NCI-H2107 treated with DMSO at 0.1 percent for 48 hours (cell line): ENCODE data around the gene BAIAP3.

Source experiments
- DNase-seq: peaks from one replicate; lab custom pipeline; 2025; ENCODE audit not compliant: unreplicated experiment; lab: John Stamatoyannopoulos, UW

BAIAP3 gene

GRCh38 chr16:1366060-1366711 lies 32.7 kb downstream of the BAIAP3 start:
- DNase-seq = no peak

GRCh38 chr16:1366712-1367299 lies 33.4 kb downstream of the BAIAP3 start:
- DNase-seq = no peak

DNA sequence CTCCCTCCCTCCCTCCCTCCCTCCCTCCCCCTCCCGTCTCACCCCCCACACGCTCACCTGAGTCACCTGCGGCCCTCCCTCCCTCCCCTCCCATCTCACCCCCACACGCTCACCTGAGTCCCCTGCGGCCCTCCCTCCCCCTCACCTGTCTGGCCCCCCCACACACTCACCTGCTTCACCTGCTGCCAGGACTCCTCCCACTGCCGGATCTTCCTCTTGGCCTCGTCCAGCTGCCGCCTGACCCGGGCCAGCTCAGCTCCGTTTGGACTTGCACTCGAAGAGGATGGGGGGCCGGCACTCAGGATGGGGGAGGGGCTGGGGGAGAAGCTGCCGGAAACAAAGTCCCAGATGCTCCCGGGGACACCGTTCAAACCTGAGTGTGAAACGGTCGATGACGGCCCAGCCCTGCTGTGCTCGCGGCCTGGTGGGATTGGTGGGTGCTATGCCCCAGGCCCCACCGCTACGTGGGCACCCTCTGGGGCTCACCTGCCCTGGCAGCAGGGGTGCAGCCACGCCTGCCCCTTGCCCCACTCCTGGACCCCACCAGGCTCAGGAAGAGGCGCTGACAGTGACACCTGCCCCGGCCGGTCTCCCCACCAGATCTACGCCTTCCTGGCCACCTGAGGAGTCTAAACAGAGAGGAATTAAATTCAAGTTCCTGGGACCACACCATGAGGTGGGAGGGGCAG lies 34.2 kb downstream of the BAIAP3 start:
- no peak for DNase-seq

GRCh38 chr16:1371054-1371978 lies 37.9 kb downstream of the BAIAP3 start:
- no peak for DNase-seq

DNA sequence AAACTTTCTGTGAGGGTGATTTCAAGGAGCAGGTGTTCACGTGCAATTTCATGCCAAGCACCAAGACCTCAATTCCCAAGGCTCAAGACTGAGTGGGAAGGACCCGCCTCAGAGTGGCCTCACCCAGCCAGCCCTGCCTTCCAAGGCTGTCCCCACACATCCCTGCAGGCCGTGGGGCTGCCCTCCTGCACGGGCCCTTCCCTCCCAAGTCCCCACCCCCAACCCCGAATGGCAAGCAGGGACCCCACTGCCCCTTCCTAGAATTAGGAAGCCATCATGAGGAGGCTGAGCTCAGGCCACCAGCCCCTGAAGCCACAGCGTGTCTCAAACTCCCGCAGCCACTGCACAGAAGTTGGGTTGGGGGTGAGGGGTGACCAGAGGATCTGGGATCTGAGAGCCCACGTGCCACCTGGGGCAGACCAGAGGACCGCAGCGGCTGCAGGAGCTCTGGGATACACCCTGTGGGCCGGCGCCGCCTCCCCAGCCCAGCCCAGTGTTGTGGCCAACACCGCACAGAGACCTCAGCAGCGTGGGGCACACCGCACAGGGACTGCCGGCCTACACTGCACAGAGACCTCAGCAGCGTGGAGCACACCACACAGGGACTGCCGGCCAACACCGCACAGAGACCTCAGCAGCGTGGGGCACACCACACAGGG lies 39.0 kb downstream of the BAIAP3 start:
- no peak for DNase-seq

DNA sequence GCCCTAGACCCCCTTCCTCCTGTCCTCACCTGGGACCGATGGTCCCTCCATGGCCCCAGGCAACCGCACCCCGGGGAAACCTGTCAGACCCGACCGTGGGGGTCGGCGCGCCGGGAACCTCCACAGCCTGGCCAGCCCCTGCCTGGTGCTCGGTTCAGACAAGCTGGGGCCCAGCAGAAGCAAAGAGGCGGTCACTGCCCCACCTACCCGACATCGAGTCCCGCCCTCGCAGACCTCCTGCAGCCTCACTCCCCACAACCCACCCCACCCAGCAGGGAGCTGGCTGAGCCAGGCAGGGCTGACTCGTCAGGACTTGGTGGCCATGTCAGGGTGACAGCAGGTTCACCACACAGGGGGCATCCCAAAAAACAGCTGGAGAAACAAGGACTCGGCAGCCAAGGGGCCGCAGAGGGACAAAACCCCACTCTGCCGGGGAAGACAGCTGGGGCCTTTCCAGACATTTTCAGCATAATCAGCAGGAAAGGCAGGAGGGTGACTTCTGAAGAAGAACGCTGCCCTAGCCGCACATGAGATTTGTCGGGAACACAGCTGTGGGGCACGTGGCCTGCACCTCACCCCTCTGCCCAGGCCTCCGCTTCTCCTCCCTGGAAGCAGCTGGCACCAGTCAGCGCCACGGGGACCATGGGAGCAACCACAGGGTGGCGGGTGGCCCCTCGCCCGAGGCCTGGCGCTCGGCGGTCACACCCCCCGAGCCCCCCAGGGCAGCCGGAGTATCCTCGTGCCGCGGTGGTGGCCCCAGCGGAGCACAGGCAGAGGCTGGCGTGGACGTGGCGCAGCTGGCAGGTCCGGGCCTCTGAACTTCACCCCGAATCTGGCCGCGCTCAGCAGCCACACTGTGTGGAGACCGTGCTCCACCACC lies 41.2 kb downstream of the BAIAP3 start:
- no peak for DNase-seq

DNA sequence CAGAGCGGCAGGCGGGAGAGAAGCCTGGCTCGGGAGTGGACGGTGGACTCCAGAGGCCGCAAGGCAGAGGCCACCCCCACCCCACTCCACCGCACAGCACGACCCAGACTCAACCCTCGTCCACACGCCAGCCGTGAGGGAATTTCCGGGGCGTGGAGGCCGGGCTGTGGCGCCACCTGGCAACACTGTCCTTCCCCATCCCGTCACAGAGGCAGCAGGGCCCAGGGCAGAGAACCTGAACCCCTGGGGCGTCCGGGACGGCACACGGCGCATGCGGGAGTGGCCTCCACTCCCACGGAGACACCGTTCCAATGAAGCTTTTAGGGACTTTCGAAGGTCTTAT lies 41.8 kb downstream of the BAIAP3 start:
- DNase-seq = no peak

DNA sequence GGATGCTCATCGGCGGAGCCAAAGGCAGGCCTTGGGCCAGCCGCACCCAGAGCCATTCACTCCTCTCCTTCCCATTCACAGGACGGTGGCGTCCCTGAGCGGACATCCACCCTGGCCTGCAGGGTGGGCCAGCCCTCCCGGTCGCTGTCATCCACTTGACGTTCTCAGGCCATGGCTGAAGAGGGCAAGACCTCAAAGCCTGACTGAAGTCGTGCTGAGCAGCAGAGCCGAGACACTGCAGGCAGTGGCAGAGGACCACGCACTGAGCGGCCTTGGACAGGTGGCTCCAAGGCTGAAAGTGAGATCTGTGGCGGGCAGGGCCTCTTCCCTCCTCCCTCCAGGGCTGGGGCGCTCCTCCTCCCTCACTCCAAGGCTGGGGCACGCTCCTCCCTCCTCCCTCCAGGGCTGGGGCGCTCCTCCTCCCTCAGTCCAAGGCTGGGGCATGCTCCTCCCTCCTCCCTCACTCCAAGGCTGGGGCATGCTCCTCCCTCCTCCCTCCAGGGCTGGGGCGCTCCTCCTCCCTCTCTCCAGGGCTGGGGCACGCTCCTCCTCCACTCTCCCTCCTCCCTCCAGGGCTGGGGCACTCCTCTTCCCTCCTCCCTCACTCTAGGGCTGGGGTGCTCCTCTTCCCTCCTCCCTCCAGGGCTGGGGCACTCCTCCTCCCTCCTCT lies 42.4 kb downstream of the BAIAP3 start:
- DNase-seq = no peak

DNA sequence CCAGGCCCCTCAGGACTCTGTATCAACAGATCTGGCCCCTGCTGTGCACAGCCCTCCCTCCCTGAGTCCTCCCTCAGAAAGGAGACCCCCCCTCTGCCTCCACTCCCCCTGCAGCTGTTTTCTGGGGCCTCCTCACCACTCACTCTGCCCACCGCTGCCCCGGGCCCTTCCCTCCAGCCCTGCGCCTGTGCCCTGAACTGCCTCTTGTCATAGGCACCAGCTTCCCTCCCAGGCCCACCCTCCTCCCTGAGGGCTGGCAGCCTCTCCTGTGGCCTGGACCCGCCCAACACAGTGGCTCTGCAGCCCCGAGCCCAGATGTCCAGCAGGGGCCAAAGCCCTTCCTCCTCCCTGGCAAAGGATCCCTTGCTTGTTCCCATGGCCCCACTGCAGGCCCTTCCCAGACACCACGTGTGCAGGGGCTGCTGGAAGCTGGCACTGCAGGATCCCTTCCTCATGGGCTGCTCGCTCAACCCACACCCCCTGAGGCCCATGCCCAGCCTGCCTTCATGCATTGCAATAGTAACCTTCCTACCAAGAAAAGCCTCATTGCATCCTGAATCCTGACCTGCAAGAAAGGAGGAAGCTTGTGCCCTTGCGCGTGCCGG lies 44.1 kb downstream of the BAIAP3 start:
- DNase-seq = no peak

DNA sequence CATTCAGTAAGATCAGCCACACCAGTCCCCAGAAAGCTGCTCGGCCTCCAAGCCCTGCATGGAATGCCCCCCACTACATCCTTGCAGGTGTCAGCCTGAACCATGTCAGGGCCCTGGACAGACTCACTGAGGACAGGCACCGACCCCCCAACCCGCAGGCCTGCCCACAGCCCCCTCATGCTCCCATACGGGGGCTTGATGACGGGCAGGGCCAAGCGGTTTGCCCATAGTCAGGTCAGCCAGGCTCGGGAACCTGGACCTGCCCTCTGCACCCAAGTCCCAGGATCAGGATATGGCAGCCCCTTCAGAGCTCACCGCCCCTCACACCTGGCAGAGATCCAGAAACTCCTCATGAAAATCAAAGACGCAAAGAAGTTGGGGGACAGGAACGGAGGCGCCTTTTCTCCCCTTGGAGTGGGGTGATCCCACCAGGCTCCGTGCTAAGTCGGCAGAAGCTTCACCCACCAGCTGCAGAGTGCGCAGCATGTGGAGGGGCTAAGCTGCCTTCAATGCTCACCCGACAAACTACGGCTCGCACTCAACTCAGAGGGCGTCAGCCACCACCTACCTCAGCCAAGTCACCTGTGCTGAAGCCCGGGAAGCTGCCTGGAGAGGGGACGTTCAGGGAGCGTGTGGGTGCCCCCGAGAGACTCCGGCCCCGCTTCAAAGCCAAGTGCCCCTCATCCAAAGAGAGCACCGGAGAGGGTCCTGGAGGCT lies 44.8 kb downstream of the BAIAP3 start:
- DNase-seq = no peak

GRCh38 chr16:1378804-1379303 lies 45.4 kb downstream of the BAIAP3 start:
- no peak for DNase-seq

- DNase-seq = no peak
Measured at GRCh38 chr16:1379304-1380076, 46.0 kb downstream of the BAIAP3 start.

- no peak for DNase-seq
Measured at GRCh38 chr16:1380195-1380594, 46.8 kb downstream of the BAIAP3 start.

- DNase-seq = no peak
Measured at GRCh38 chr16:1381612-1382406, 48.4 kb downstream of the BAIAP3 start.

GRCh38 chr16:1383556-1383955 lies 50.1 kb downstream of the BAIAP3 start:
- no peak for DNase-seq

GRCh38 chr16:1385232-1385631 lies 51.8 kb downstream of the BAIAP3 start:
- DNase-seq = no peak

DNA sequence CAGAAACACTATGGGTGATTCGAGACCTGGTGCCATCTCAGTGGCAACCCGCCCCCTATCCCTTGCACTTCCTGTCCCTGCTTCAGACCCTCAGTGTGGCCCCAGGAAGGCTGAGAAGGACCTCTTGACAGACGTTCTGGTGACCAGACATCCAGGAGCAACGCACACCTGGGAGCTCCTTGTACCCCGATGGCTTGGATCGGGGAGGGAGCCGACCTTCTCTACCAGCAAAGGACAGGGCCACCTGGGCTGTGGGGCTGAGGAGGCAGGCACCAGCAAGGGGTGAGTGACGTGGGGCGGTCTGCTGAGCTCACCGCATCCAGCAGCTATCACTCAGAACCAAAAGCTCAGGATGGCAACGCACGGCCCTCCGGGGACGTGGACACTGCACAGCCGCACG lies 53.9 kb downstream of the BAIAP3 start:
- DNase-seq = no peak
